GM19463 (cell line): ENCODE measurements around the gene PAX8.
A peak's percentile ranks its signal among the peaks of the same experiment; 100 is the strongest.

Source experiments
- ATAC-seq: cut with Tn5 transposase; IDR thresholded peaks from one replicate; pipeline ENCODE4 v1.9.1; 2021; ENCODE audit warnings: mild to moderate bottlenecking, moderate library complexity; ENCODE audit not compliant: unreplicated experiment

Gene PAX8

GRCh38 chr2:113209011-113209645, 69.6 kb downstream of the PAX8 start:
- ATAC-seq: no peak

GRCh38 chr2:113208396-113208795, 70.3 kb downstream of the PAX8 start:
- no peak for ATAC-seq

GRCh38 chr2:113207021-113207420, 71.7 kb downstream of the PAX8 start:
- no peak for ATAC-seq

- no peak for ATAC-seq
These were observed 72.5 kb downstream of the PAX8 start for GRCh38 chr2:113206251-113206650.

- ATAC-seq: peak; percentile 76
These were observed 74.7 kb downstream of the PAX8 start for GRCh38 chr2:113203901-113204519.

- ATAC-seq: no peak
These were observed 75.5 kb downstream of the PAX8 start for GRCh38 chr2:113203217-113203530.

- no peak for ATAC-seq
These were observed 76.2 kb downstream of the PAX8 start for GRCh38 chr2:113202305-113203216.

- ATAC-seq: no peak
These were observed 77.0 kb downstream of the PAX8 start for GRCh38 chr2:113201496-113202304.

- ATAC-seq: no peak
These were observed 77.8 kb downstream of the PAX8 start for GRCh38 chr2:113200736-113201490.

GRCh38 chr2:113200236-113200635, 78.5 kb downstream of the PAX8 start:
- ATAC-seq: no peak

- ATAC-seq: peak; percentile 53
These were observed 79.7 kb downstream of the PAX8 start for GRCh38 chr2:113198790-113199612.

GRCh38 chr2:113198048-113198789, 80.5 kb downstream of the PAX8 start:
- no peak for ATAC-seq

GRCh38 chr2:113197347-113198047, 81.2 kb downstream of the PAX8 start:
- ATAC-seq: no peak

GRCh38 chr2:113196839-113197238, 81.9 kb downstream of the PAX8 start:
- no peak for ATAC-seq

GRCh38 chr2:113195923-113196501, 82.7 kb downstream of the PAX8 start:
- ATAC-seq: no peak

- no peak for ATAC-seq
These were observed 86.1 kb downstream of the PAX8 start for GRCh38 chr2:113192459-113193100.

GRCh38 chr2:113190871-113191270, 87.8 kb downstream of the PAX8 start:
- ATAC-seq: no peak
